NT2/D1 (cell line): ENCODE measurements around the gene TRAPPC2.

Experiments
- DNase-seq: peaks from one replicate; pipeline ENCODE4 v3.0.0-alpha.2; 2011; ENCODE audit warnings: low read depth, low spot score
- H3K27me3 ChIP-seq: 2 replicates; pipeline ENCODE4 v1.6.0; 2011; ENCODE audit warnings: mild to moderate bottlenecking; ENCODE audit not compliant: insufficient read length, insufficient read depth
- H3K36me3 ChIP-seq: 2 replicates; pipeline ENCODE4 v1.6.1; 2011; ENCODE audit warnings: mild to moderate bottlenecking, low read length, mixed read lengths; ENCODE audit not compliant: insufficient read depth, insufficient read length
- H3K4me1 ChIP-seq: 2 replicates; pipeline ENCODE4 v1.5.1; 2011; ENCODE audit not compliant: insufficient read depth, insufficient read length
- H3K4me3 ChIP-seq: 2 replicates; pipeline ENCODE4 v1.5.1; 2011; ENCODE audit warnings: low read depth; ENCODE audit not compliant: insufficient read length
- H3K9ac ChIP-seq: 2 replicates; pipeline ENCODE4 v1.6.0; 2011; ENCODE audit warnings: low read depth; ENCODE audit not compliant: insufficient read length
- H3K9me3 ChIP-seq: 2 replicates; pipeline ENCODE4 v1.5.1; 2011; ENCODE audit warnings: mild to moderate bottlenecking, low read length; ENCODE audit not compliant: insufficient read depth
- SUZ12 ChIP-seq: IDR thresholded peaks from 2 replicates; pipeline ENCODE4 v1.6.1; 2011; ENCODE audit not compliant: insufficient read length, insufficient read depth; ENCODE audit errors: extremely low read depth
- YY1 ChIP-seq: IDR thresholded peaks from 2 replicates; pipeline ENCODE4 v1.6.1; 2011; ENCODE audit not compliant: insufficient read length, insufficient read depth
- ZNF274 ChIP-seq: IDR thresholded peaks from 2 replicates; pipeline ENCODE4 v1.6.1; 2011; ENCODE audit warnings: mild to moderate bottlenecking, low read depth, low read length

Gene TRAPPC2

GRCh38 chrX:13756381-13756780 lies 22.0 kb upstream of the TRAPPC2 start:
- Histone ChIP-seq H3K4me3 (no peak overlapping the region), H3K9ac (no peak overlapping the region), H3K4me1 (peaks cover 4% of the 10 kb centered on the region), H3K9me3 (no peaks in the 10 kb centered on the region), H3K27me3 (no peaks in the 10 kb centered on the region), H3K36me3 (peaks cover 72% of the 10 kb centered on the region)
- TF ChIP-seq SUZ12 (no peak), YY1 (no peak), ZNF274 (no peak)
- no peak for DNase-seq

GRCh38 chrX:13755254-13755653 lies 20.8 kb upstream of the TRAPPC2 start:
- Histone ChIP-seq H3K9me3 (no peaks in the 10 kb centered on the region), H3K27me3 (no peaks in the 10 kb centered on the region), H3K36me3 (peaks cover 73% of the 10 kb centered on the region), H3K4me3 (no peak overlapping the region), H3K4me1 (no peaks in the 10 kb centered on the region), H3K9ac (no peak overlapping the region)
- DNase-seq: no peak
- no peak for TF ChIP-seq SUZ12
- no peak for TF ChIP-seq YY1
- TF ChIP-seq ZNF274: no peak

- Histone ChIP-seq H3K36me3 (peaks cover 72% of the 10 kb centered on the region), H3K4me3 (no peak overlapping the region), H3K9ac (no peak overlapping the region), H3K9me3 (no peaks in the 10 kb centered on the region), H3K27me3 (no peaks in the 10 kb centered on the region), H3K4me1 (no peaks in the 10 kb centered on the region)
- TF ChIP-seq YY1 (no peak), ZNF274 (no peak), SUZ12 (no peak)
- no peak for DNase-seq
Measured at GRCh38 chrX:13754765-13755164, 20.3 kb upstream of the TRAPPC2 start.

- no peaks in the 10 kb centered on the region for H3K27me3 ChIP-seq
- H3K36me3 ChIP-seq: peaks cover 66% of the 10 kb centered on the region
- DNase-seq: no peak
- no peak overlapping the region for H3K4me3 ChIP-seq
- no peaks in the 10 kb centered on the region for H3K4me1 ChIP-seq
- TF ChIP-seq SUZ12 (no peak), ZNF274 (no peak), YY1 (no peak)
- H3K9me3 ChIP-seq: no peaks in the 10 kb centered on the region
- no peak overlapping the region for H3K9ac ChIP-seq
Measured at GRCh38 chrX:13752646-13753045, 18.2 kb upstream of the TRAPPC2 start.

GRCh38 chrX:13752141-13752540 lies 17.7 kb upstream of the TRAPPC2 start:
- no peaks in the 10 kb centered on the region for H3K27me3 ChIP-seq
- H3K4me3 ChIP-seq: no peak overlapping the region
- TF ChIP-seq SUZ12 (no peak), YY1 (no peak)
- peaks cover 66% of the 10 kb centered on the region for H3K36me3 ChIP-seq
- no peak overlapping the region for H3K9ac ChIP-seq
- no peaks in the 10 kb centered on the region for H3K4me1 ChIP-seq
- DNase-seq: no peak
- H3K9me3 ChIP-seq: no peaks in the 10 kb centered on the region

GRCh38 chrX:13750812-13751211 lies 16.4 kb upstream of the TRAPPC2 start:
- H3K4me1 ChIP-seq: no peaks in the 10 kb centered on the region
- H3K9me3 ChIP-seq: no peaks in the 10 kb centered on the region
- H3K27me3 ChIP-seq: no peaks in the 10 kb centered on the region
- no peak overlapping the region for H3K9ac ChIP-seq
- TF ChIP-seq YY1 (no peak), SUZ12 (no peak), ZNF274 (no peak)
- DNase-seq: no peak
- peaks cover 71% of the 10 kb centered on the region for H3K36me3 ChIP-seq
- H3K4me3 ChIP-seq: no peak overlapping the region

GRCh38 chrX:13750204-13750603 lies 15.8 kb upstream of the TRAPPC2 start:
- no peaks in the 10 kb centered on the region for H3K4me1 ChIP-seq
- peaks cover 72% of the 10 kb centered on the region for H3K36me3 ChIP-seq
- H3K27me3 ChIP-seq: no peaks in the 10 kb centered on the region
- no peak overlapping the region for H3K9ac ChIP-seq
- H3K9me3 ChIP-seq: no peaks in the 10 kb centered on the region
- no peak overlapping the region for H3K4me3 ChIP-seq
- DNase-seq: no peak
- TF ChIP-seq YY1: no peak
- TF ChIP-seq SUZ12: no peak
- TF ChIP-seq ZNF274: no peak

- H3K36me3 ChIP-seq: peaks cover 82% of the 10 kb centered on the region
- H3K27me3 ChIP-seq: no peaks in the 10 kb centered on the region
- H3K9me3 ChIP-seq: no peaks in the 10 kb centered on the region
- no peaks in the 10 kb centered on the region for H3K4me1 ChIP-seq
- no peak overlapping the region for H3K9ac ChIP-seq
- H3K4me3 ChIP-seq: no peak overlapping the region
- TF ChIP-seq YY1: no peak
- no peak for TF ChIP-seq SUZ12
- TF ChIP-seq ZNF274: no peak
- DNase-seq: no peak
Measured at GRCh38 chrX:13748486-13748885, 14.1 kb upstream of the TRAPPC2 start.
